ENCODE results near the gene SAG. TPM values are rescaled to one million over a fixed set of nuclear protein-coding genes. Genes with fewer than 3 reads are reported as not detected.

SAG gene
- total and polyA plus RNA-seq, 9 of the 15 experiments (the other 6 are each of a cell fraction or from before 2014, with no cell fraction given): 0.04 to 0.64 (median 0.31) TPM; not detected in 5

DNA sequence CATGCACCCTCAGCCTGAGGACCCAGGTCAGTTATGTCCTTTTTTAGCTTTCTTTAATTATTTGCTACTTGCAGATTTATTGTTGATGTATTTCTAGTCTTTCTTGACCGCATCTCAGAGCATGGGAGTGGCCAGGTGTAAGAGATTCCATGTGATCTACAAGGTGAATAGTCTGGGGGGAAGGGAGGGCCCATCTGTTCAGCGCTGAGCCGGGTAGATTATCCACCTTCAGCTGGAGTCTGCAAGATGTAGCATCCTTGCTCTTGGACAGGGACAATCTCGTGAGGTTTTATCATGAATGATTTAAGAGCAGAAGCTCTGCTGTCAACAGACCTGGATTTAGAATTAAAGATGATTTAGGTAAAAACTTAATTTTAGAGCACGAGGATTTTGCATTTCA is 34.7 kb downstream of the SAG start:
- TF ChIP-seq BCLAF1 (IDR thresholded peaks at IDR 0.05; ENCODE audit: borderline replicate concordance in 1 of 2, control insufficient read depth in 1 of 2, low read depth in 2 of 2, low read length in 1 of 2): no peak
- TF ChIP-seq MEIS2 (IDR thresholded peaks at IDR 0.05; ENCODE audit: partially characterized antibody): peak; percentile 27
- DNase-seq (ENCODE audit: extremely low read depth in 1 of 4, low spot score in 3 of 4): no peak
- WGBS (ENCODE audit: insufficient coverage, low coverage, missing lambda C conversion rate): 22% methylated on average over 5 of the region's 5 CpGs
- Histone ChIP-seq H3K27ac (ENCODE audit: extremely low read depth, low read depth, low read length) (no peak overlapping the region), H3K9me3 (replicated peaks; ENCODE audit: control insufficient read depth, insufficient read depth, low read depth, low read length) (no peaks in the 10 kb centered on the region; the same call in 1 of the 2 replicates), H3K9ac (ENCODE audit: insufficient read depth in 1 of 2, low read depth in 2 of 2, low read length in 2 of 2) (no peak overlapping the region), H3K79me2 (ENCODE audit: control insufficient read depth, insufficient read depth, low read length) (no peaks in the 10 kb centered on the region), H3K4me2 (ENCODE audit: insufficient read depth, low read length) (no peak overlapping the region), H3K4me3 (no peak overlapping the region), H3K9me1 (ENCODE audit: control insufficient read depth, insufficient read depth, low read length) (no peaks in the 10 kb centered on the region), H3K27me3 (ENCODE audit: control insufficient read depth in 2 of 2, insufficient read depth in 2 of 2, low read length in 2 of 2) (0 out of 5 replicates have a peak, but pooled peaks cover 0 to 5% of the 10 kb centered on the region in 2 experiments), H3K4me1 (replicated peaks in 1 of 2; ENCODE audit: control insufficient read depth in 2 of 2, insufficient read depth in 2 of 2, low read length in 2 of 2) (peaks cover 4 to 6% of the 10 kb centered on the region in 2 experiments), H2AFZ (ENCODE audit: low read depth, low read length) (no peak overlapping the region), H3K36me3 (ENCODE audit: control insufficient read depth, insufficient read depth, low read length) (no peaks in the 10 kb centered on the region), H4K20me1 (replicated peaks; ENCODE audit: control insufficient read depth, insufficient read depth, low read length) (no peaks in the 10 kb centered on the region)
- no peak for FAIRE-seq
- in situ Hi-C loops (cut with MboI): no loop called here
- ATAC-seq: no peak
- BruUV-seq (replicated peaks): no TSS peak
- CTCF ChIA-PET (ENCODE audit: low intra/inter-chr PET ratio): no interaction called here
- POLR2A ChIA-PET: interaction anchor here (0.5 to 1.2 kb wide), 3 partner anchors 11 to 1492 kb away, joined by 3 read pairs; no protein-coding TSS in a partner anchor
- intact Hi-C loops (cut with micrococcal nuclease): no loop called here
